PC-9 (cell line): ENCODE results near the gene FIGN.

Experiments used
- CTCF ChIP-seq: fragments of 200-600 bp; sonication (generic); conservative IDR thresholded peaks from 2 replicates; pipeline ENCODE4 v1.6.1; 2017; ENCODE audit warnings: mixed run types, antibody characterized with exemption, mild to moderate bottlenecking, moderate library complexity
- EZH2 ChIP-seq: fragments of 200-600 bp; sonication (generic); IDR thresholded peaks from 2 replicates; pipeline ENCODE4 v1.8.0; 2017; ENCODE audit warnings: antibody characterized with exemption, low read depth

GRCh38 chr2:163715199-163715598 is 20.6 kb downstream of the FIGN start:
- no peak for TF ChIP-seq CTCF
- TF ChIP-seq EZH2, result no peak
